HG02588 (cell line): ENCODE measurements around the gene LYSMD1.

ENCODE experiments used
- ATAC-seq: cut with Tn5 transposase; IDR thresholded peaks from one replicate; pipeline ENCODE4 v1.9.1; 2021; ENCODE audit warnings: mild to moderate bottlenecking, moderate library complexity; ENCODE audit not compliant: unreplicated experiment

The LYSMD1 gene

GRCh38 chr1:151175863-151176262, 10.2 kb upstream of the LYSMD1 start, which contains the start of gene TMOD4:
Gene TMOD4, minus strand, starts transcription at chr1:151175981. Its CDS starts 1,106 bp downstream, at chr1:151174875.
- no peak for ATAC-seq

GRCh38 chr1:151175041-151175741, 9.5 kb upstream of the LYSMD1 start:
- ATAC-seq: no peak

GRCh38 chr1:151171190-151171589, 5.5 kb upstream of the LYSMD1 start:
- no peak for ATAC-seq

- ATAC-seq: no peak
Observed at GRCh38 chr1:151167116-151167515, 1.4 kb upstream of the LYSMD1 start.

- ATAC-seq: no peak
Observed at GRCh38 chr1:151166505-151166956, 829 bp upstream of the LYSMD1 start.

- ATAC-seq: no peak
Observed at GRCh38 chr1:151165281-151165737, 393 bp downstream of the LYSMD1 start.

GRCh38 chr1:151164732-151165280, 896 bp downstream of the LYSMD1 start:
- ATAC-seq: no peak

GRCh38 chr1:151159373-151159772, 6.3 kb downstream of the LYSMD1 start:
- no peak for ATAC-seq

- no peak for ATAC-seq
Observed at GRCh38 chr1:151158751-151159251, 6.9 kb downstream of the LYSMD1 start.

- ATAC-seq: no peak
Observed at GRCh38 chr1:151158326-151158725, 7.4 kb downstream of the LYSMD1 start.

GRCh38 chr1:151157067-151157531, 8.6 kb downstream of the LYSMD1 start:
- ATAC-seq: no peak

- ATAC-seq: peak; percentile 68
Observed at GRCh38 chr1:151156515-151156819, 9.2 kb downstream of the LYSMD1 start, which contains the start of gene TNFAIP8L2. Gene TNFAIP8L2, plus strand, starts transcription at chr1:151156649. Its CDS starts 2,049 bp downstream, at chr1:151158698.

- ATAC-seq: no peak
Observed at GRCh38 chr1:151147665-151148064, 18.0 kb downstream of the LYSMD1 start.

GRCh38 chr1:151147132-151147503, 18.6 kb downstream of the LYSMD1 start:
- no peak for ATAC-seq

GRCh38 chr1:151146412-151147131, 19.1 kb downstream of the LYSMD1 start, which contains the start of gene SEMA6C:
Gene SEMA6C, minus strand, starts transcription at chr1:151146631. Its CDS starts 4,010 bp downstream, at chr1:151142621.
- peak; percentile 99 for ATAC-seq

GRCh38 chr1:151146072-151146411, 19.7 kb downstream of the LYSMD1 start:
- ATAC-seq: no peak

- ATAC-seq: no peak
Observed at GRCh38 chr1:151145304-151146071, 20.2 kb downstream of the LYSMD1 start.

- ATAC-seq: no peak
Observed at GRCh38 chr1:151144474-151145303, 21.0 kb downstream of the LYSMD1 start.

- ATAC-seq: no peak
Observed at GRCh38 chr1:151143986-151144385, 21.7 kb downstream of the LYSMD1 start.

GRCh38 chr1:151143057-151143435, 22.7 kb downstream of the LYSMD1 start:
- ATAC-seq: no peak
